PC-3 (cell line): Measurements from ENCODE around the gene NDOR1. TPM values are rescaled to one million over a fixed set of nuclear protein-coding genes. Genes with fewer than 3 reads are reported as not detected.
A peak's percentile ranks its signal among the peaks of the same experiment; 100 is the strongest.

Experiments
- ATAC-seq: fragments of 200-7000 bp; cut with Tn5 transposase; 2 replicates; pipeline ENCODE4 v1.9.1; 2020; ENCODE audit warnings: mild to moderate bottlenecking, moderate library complexity
- BruUV-seq: library from RNA; stranded (reverse); fragments of 400-500 nt; replicated peaks from 2 replicates; lab custom pipeline; 2021; lab: Mats Ljungman, UMichigan
- CTCF ChIA-PET: fragments of 300-600 bp; sonication (Branson Sonifier 250); formaldehyde crosslinking; loops from one replicate; lab custom pipeline; 2022; ENCODE audit warnings: antibody characterized with exemption; lab: Charles Lee
- POLR2A ChIA-PET: fragments of 300-600 bp; sonication (Branson Sonifier 250); formaldehyde crosslinking; loops from one replicate; lab custom pipeline; 2022; ENCODE audit warnings: antibody characterized with exemption; ENCODE audit not compliant: unreplicated experiment; lab: Charles Lee
- DNase-seq: peaks from one replicate; pipeline ENCODE4 v3.0.0-alpha.2; 2015
- H2AFZ ChIP-seq: fragments of 300-600 bp; sonication (generic); 2 replicates; pipeline ENCODE4 v1.6.0; 2016; ENCODE audit warnings: antibody characterized with exemption, low read length
- H3F3A ChIP-seq: fragments of 300-600 bp; sonication (generic); one replicate; pipeline ENCODE4 v1.6.0; 2017; ENCODE audit warnings: antibody characterized with exemption, low read length, control low read depth, mild to moderate bottlenecking; ENCODE audit not compliant: unreplicated experiment
- H3K27ac ChIP-seq: fragments of 300-600 bp; sonication (generic); 2 replicates; pipeline ENCODE4 v1.5.1; 2016; ENCODE audit warnings: mild to moderate bottlenecking, low read length
- H3K27me3 ChIP-seq: fragments of 300-600 bp; sonication (generic); 2 replicates; pipeline ENCODE4 v1.6.1; 2016; ENCODE audit warnings: low read length, mixed read lengths
- H3K36me3 ChIP-seq: fragments of 300-600 bp; sonication (generic); 2 replicates; pipeline ENCODE4 v1.6.1; 2016; ENCODE audit warnings: low read depth, mixed run types, low read length, mixed read lengths
- H3K4me1 ChIP-seq: fragments of 300-600 bp; sonication (generic); 2 replicates; pipeline ENCODE4 v1.5.1; 2016; ENCODE audit warnings: low read length; ENCODE audit not compliant: insufficient read depth
- H3K4me2 ChIP-seq: fragments of 300-600 bp; sonication (generic); 2 replicates; pipeline ENCODE4 v1.6.0; 2016; ENCODE audit warnings: low read length
- H3K4me3 ChIP-seq: fragments of 300-600 bp; sonication (generic); 2 replicates; pipeline ENCODE4 v1.5.1; 2016; ENCODE audit warnings: mild to moderate bottlenecking, low read length, mixed read lengths
- H3K79me2 ChIP-seq: fragments of 300-600 bp; sonication (generic); 2 replicates; pipeline ENCODE4 v1.6.1; 2017; ENCODE audit warnings: low read length, mixed read lengths
- H3K9ac ChIP-seq: fragments of 300-600 bp; sonication (generic); 2 replicates; pipeline ENCODE4 v1.6.0; 2016; ENCODE audit warnings: mild to moderate bottlenecking, low read length
- H3K9me2 ChIP-seq: fragments of 300-600 bp; sonication (generic); replicated peaks from 2 replicates; pipeline ENCODE4 v1.6.1; 2016; ENCODE audit warnings: mixed run types, low read length, mixed read lengths
- H3K9me3 ChIP-seq: fragments of 300-600 bp; sonication (generic); 2 replicates; pipeline ENCODE4 v1.6.1; 2016; ENCODE audit warnings: low read length, mixed read lengths
- H4K20me1 ChIP-seq: fragments of 300-600 bp; sonication (generic); 2 replicates; pipeline ENCODE4 v1.6.1; 2016; ENCODE audit warnings: low read length, mixed read lengths
- CTCF ChIP-seq: fragments of 300-600 bp; sonication (generic); conservative IDR thresholded peaks from 2 replicates; pipeline ENCODE4 v1.5.1; 2017; ENCODE audit warnings: antibody characterized with exemption, low read depth, mild to moderate bottlenecking, low read length
- EZH2 ChIP-seq: fragments of 300-600 bp; sonication (generic); IDR thresholded peaks from one replicate; pipeline ENCODE4 v1.6.1; 2017; ENCODE audit warnings: antibody characterized with exemption, mild to moderate bottlenecking, low read length; ENCODE audit not compliant: unreplicated experiment
- EZH2phosphoT487 ChIP-seq: fragments of 300-600 bp; sonication (generic); IDR thresholded peaks from 2 replicates; pipeline ENCODE4 v1.6.1; 2018; ENCODE audit warnings: mild to moderate bottlenecking, antibody characterized with exemption, low read length, borderline replicate concordance
- intact Hi-C: fragments of 100-400 bp; cut with micrococcal nuclease; formaldehyde crosslinking; loops from 2 replicates; pipeline ENCODE4 v1.9.0; 2023
- total RNA-seq: library from RNA; depleted of rRNA; stranded (reverse); fragments of >200 nt; gene quantifications from 2 replicates; pipeline ENCODE4 v1.2.3, GENCODE V29; 2014

The NDOR1 gene
- total RNA-seq, 1 experiment from 2014 or later: 25.7 TPM

GRCh38 chr9:137186385-137186784, 19.1 kb upstream of the NDOR1 start:
- Histone ChIP-seq H3K9me2 (no peaks in the 10 kb centered on the region), H3K27me3 (no peaks in the 10 kb centered on the region), H3K4me2 (peak overlapping the region; percentile 96), H3F3A (no peaks in the 10 kb centered on the region), H3K4me1 (peaks cover 25% of the 10 kb centered on the region), H3K79me2 (peaks cover 40% of the 10 kb centered on the region), H3K9ac (no peak overlapping the region), H3K36me3 (no peaks in the 10 kb centered on the region), H3K9me3 (no peaks in the 10 kb centered on the region), H3K4me3 (peak overlapping the region; percentile 99), H3K27ac (no peak overlapping the region), H4K20me1 (peaks cover 11% of the 10 kb centered on the region), H2AFZ (no peak overlapping the region)
- ChIA-PET POLR2A (no interaction called here), CTCF (no interaction called here)
- BruUV-seq: no TSS peak
- intact Hi-C loops: loop anchor here (5.0 kb wide), 1 partner anchor 41 kb away; the partner anchor contains the start of genes CYSRT1 and RNF224
- ATAC-seq (no peak), DNase-seq (no peak)
- TF ChIP-seq EZH2phosphoT487: no peak
- no peak for TF ChIP-seq CTCF
- no peak for TF ChIP-seq EZH2

DNA sequence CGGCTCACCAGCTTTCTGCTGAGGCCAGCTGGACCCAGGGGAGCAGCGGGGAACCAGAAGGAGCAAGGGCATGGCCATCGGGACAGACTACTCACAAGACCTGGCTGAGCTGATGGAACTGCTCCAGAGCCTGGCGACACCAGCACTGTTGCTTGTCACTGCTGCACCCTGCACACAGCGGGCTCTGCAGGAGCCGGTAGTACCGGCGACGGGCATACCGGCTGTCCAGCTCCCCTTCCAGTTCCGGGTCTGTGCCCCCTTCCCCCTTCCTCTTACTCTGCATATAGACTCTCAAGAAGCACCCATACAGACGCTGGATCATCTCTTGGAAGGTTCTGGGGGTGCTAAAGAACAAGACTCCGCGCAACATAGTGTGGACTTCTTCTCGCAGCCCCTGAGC, 18.1 kb upstream of the NDOR1 start:
- no peaks in the 10 kb centered on the region for H3F3A ChIP-seq
- peaks cover 25% of the 10 kb centered on the region for H3K4me1 ChIP-seq
- no peaks in the 10 kb centered on the region for H3K9me3 ChIP-seq
- ATAC-seq (no peak), DNase-seq (no peak)
- H2AFZ ChIP-seq: no peak overlapping the region
- no peak for TF ChIP-seq EZH2
- TF ChIP-seq EZH2phosphoT487: no peak
- TF ChIP-seq CTCF: no peak
- peaks cover 40% of the 10 kb centered on the region for H3K79me2 ChIP-seq
- no peaks in the 10 kb centered on the region for H3K9me2 ChIP-seq
- POLR2A ChIA-PET: no interaction called here
- H3K4me2 ChIP-seq: peak overlapping the region; percentile 96
- H3K27me3 ChIP-seq: no peaks in the 10 kb centered on the region
- H4K20me1 ChIP-seq: peaks cover 11% of the 10 kb centered on the region
- no peaks in the 10 kb centered on the region for H3K36me3 ChIP-seq
- peak overlapping the region; percentile 99 for H3K4me3 ChIP-seq
- H3K9ac ChIP-seq: peak overlapping the region; percentile 93
- no peak overlapping the region for H3K27ac ChIP-seq
- BruUV-seq: no TSS peak
- intact Hi-C loops: loop anchor here (5.0 kb wide), 1 partner anchor 40 kb away; the partner anchor contains the start of genes CYSRT1 and RNF224
- CTCF ChIA-PET: no interaction called here

DNA sequence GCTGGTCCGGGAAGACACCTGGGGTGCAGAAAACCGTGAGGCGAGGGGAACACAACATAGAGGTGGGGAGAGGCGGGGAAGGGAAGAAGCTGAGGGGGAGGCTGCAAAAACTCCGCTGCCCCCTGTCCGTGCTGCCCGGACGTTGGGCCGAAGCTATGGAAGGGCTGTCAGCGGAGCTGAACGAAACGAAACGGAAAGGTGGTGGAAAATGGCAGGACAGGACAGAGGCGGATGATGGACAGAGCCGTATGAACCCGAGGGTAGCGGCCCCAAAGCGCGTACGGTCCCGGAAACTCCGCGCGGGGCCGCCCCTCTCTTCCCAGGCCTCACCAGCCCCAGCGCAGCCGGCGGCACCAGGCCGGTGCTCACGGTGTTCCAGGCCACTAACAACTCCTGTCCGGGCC, 17.4 kb upstream of the NDOR1 start:
- DNase-seq (no peak), ATAC-seq (peak; percentile 2; the same call in 1 of the 2 replicates)
- Histone ChIP-seq H3K27ac (peak overlapping the region; percentile 92; the same call in 1 of the 2 replicates), H3F3A (no peaks in the 10 kb centered on the region), H3K9me2 (no peaks in the 10 kb centered on the region), H3K36me3 (no peaks in the 10 kb centered on the region), H3K4me1 (peaks cover 25% of the 10 kb centered on the region), H3K9me3 (no peaks in the 10 kb centered on the region), H3K79me2 (peaks cover 40% of the 10 kb centered on the region), H3K27me3 (no peaks in the 10 kb centered on the region), H3K4me3 (peak overlapping the region; percentile 99), H3K9ac (peak overlapping the region; percentile 93), H3K4me2 (peak overlapping the region; percentile 96), H2AFZ (peak overlapping the region; percentile 86), H4K20me1 (peaks cover 11% of the 10 kb centered on the region)
- TSS peak; percentile 74 for BruUV-seq
- intact Hi-C loops: loop anchor here (2.0 to 5.0 kb wide), 2 partner anchors 37 to 39 kb away; partner anchors contain the start of genes CYSRT1 and RNF224
- no peak for TF ChIP-seq EZH2phosphoT487
- TF ChIP-seq EZH2: no peak
- TF ChIP-seq CTCF: no peak
- POLR2A ChIA-PET: no interaction called here
- CTCF ChIA-PET: no interaction called here
